H1 (cell line): Measurements from ENCODE around the gene LIMS1. TPM values are rescaled to one million over a fixed set of nuclear protein-coding genes. Genes with fewer than 3 reads are reported as not detected.

Experiments
- CTCF ChIA-PET: fragments of 300-600 bp; sonication (Branson Sonifier 250); formaldehyde crosslinking; loops from one replicate; lab custom pipeline; 2021; ENCODE audit not compliant: partially characterized antibody; lab: Charles Lee
- POLR2A ChIA-PET: fragments of 300-600 bp; sonication (Branson Sonifier 250); formaldehyde crosslinking; loops from one replicate; lab custom pipeline; 2021; ENCODE audit warnings: inconsistent platforms; ENCODE audit not compliant: partially characterized antibody; lab: Charles Lee
- DNase-seq, 2 experiments: peaks; one replicate each; pipeline versions ENCODE4 v3.0.0 to v3.0.0-alpha.2; 2010 to 2022; ENCODE audit warnings: low spot score in 2 of 2, low read depth in 1 of 2, mixed read lengths in 1 of 2
- FAIRE-seq: peaks from 2 replicates; lab custom pipeline; 2011; peaks lifted over from hg19 to GRCh38; lab: Jason Lieb, UNC
- H2AFZ ChIP-seq: 2 replicates; pipeline ENCODE4 v1.8.1; 2012; ENCODE audit warnings: low read length, inconsistent platforms
- H2AK5ac ChIP-seq: 2 replicates; pipeline ENCODE4 v1.6.1; 2013; ENCODE audit warnings: low read depth, low read length
- H2BK120ac ChIP-seq: replicated peaks from 2 replicates; pipeline ENCODE3; 2013; ENCODE audit warnings: low read depth, low read length, inconsistent platforms
- H2BK12ac ChIP-seq: 2 replicates; pipeline ENCODE4 v1.6.1; 2013; ENCODE audit warnings: low read depth, low read length
- H2BK15ac ChIP-seq: 2 replicates; pipeline ENCODE4 v1.6.1; 2013; ENCODE audit warnings: low read length
- H2BK20ac ChIP-seq: 2 replicates; pipeline ENCODE4 v1.6.1; 2013; ENCODE audit warnings: low read length
- H2BK5ac ChIP-seq: 2 replicates; pipeline ENCODE4 v1.6.1; 2013; ENCODE audit warnings: low read depth, low read length
- H3K14ac ChIP-seq: 2 replicates; pipeline ENCODE4 v1.6.1; 2013; ENCODE audit warnings: inconsistent platforms; ENCODE audit not compliant: insufficient read length
- H3K18ac ChIP-seq: 2 replicates; pipeline ENCODE4 v1.6.1; 2013; ENCODE audit warnings: low read length; ENCODE audit errors: extremely low read depth
- H3K23ac ChIP-seq: 2 replicates; pipeline ENCODE4 v1.6.1; 2013; ENCODE audit warnings: inconsistent platforms; ENCODE audit not compliant: insufficient read length
- H3K23me2 ChIP-seq: 2 replicates; pipeline ENCODE4 v1.6.1; 2013; ENCODE audit warnings: low read depth, low read length
- H3K27ac ChIP-seq: 2 replicates; pipeline ENCODE4 v1.6.1; 2011; ENCODE audit warnings: low read depth, low read length, inconsistent platforms
- H3K27me3 ChIP-seq, 4 experiments: replicated peaks in 1 of 4; 1 replicate in 1 of 4; 2 replicates in 3 of 4; pipeline versions ENCODE4 v1.6.1 to v1.8.1; 2011 to 2013; ENCODE audit warnings: low read length in 3 of 4, mild to moderate bottlenecking in 3 of 4, inconsistent platforms in 2 of 4, mixed read lengths in 2 of 4, moderate library complexity in 1 of 4; ENCODE audit not compliant: control insufficient read depth in 3 of 4, insufficient read depth in 3 of 4; ENCODE audit errors: extremely low read depth in 1 of 4
- H3K36me3 ChIP-seq, 4 experiments: 2 replicates each; pipeline versions ENCODE4 v1.6.1 to v1.8.1; 2011 to 2013; ENCODE audit warnings: mild to moderate bottlenecking in 4 of 4, low read length in 3 of 4, moderate library complexity in 2 of 4, control low read depth in 1 of 4, inconsistent platforms in 1 of 4; ENCODE audit not compliant: insufficient read depth in 4 of 4, control insufficient read depth in 2 of 4
- H3K4ac ChIP-seq: replicated peaks from 2 replicates; pipeline ENCODE3; 2013; ENCODE audit warnings: low read length, low read depth, mixed read lengths, inconsistent platforms; ENCODE audit not compliant: insufficient read length
- H3K4me1 ChIP-seq, 4 experiments: replicated peaks in 1 of 4; 1 replicate in 1 of 4; 2 replicates in 3 of 4; pipeline versions ENCODE4 v1.6.1 to v1.8.1; 2011 to 2013; ENCODE audit warnings: low read length in 3 of 4, inconsistent platforms in 2 of 4, mixed read lengths in 1 of 4; ENCODE audit not compliant: insufficient read depth in 4 of 4, control insufficient read depth in 3 of 4
- H3K4me2 ChIP-seq, 2 experiments: 2 replicates each; pipeline versions ENCODE4 v1.6.1 to v1.8.1; 2011 to 2013; ENCODE audit warnings: low read depth in 2 of 2, low read length in 2 of 2, control low read depth in 1 of 2, inconsistent platforms in 1 of 2, mild to moderate bottlenecking in 1 of 2; ENCODE audit not compliant: insufficient read depth in 1 of 2
- H3K4me3 ChIP-seq, 4 experiments: fragments of 200-600, 300-600 bp in 1 of 4; sonication (generic), shearing (Covaris generic), sonication (Bioruptor Twin) in 1 of 4; 2 replicates each; pipeline versions ENCODE4 v1.5.1 to v1.8.1; 2011 to 2016; ENCODE audit warnings: low read length in 4 of 4, low read depth in 3 of 4, control low read depth in 2 of 4, inconsistent platforms in 2 of 4, mild to moderate bottlenecking in 2 of 4, mixed read lengths in 1 of 4, moderate library complexity in 1 of 4; ENCODE audit not compliant: insufficient read depth in 2 of 4; ENCODE audit errors: extremely low read depth in 1 of 4
- H3K56ac ChIP-seq: replicated peaks from 2 replicates; pipeline ENCODE3; 2013; ENCODE audit warnings: low read depth, mild to moderate bottlenecking, mixed read lengths, low read length, inconsistent platforms; ENCODE audit not compliant: insufficient read length
- H3K79me1 ChIP-seq: 2 replicates; pipeline ENCODE4 v1.6.1; 2013; ENCODE audit warnings: low read depth, low read length, control low read depth
- H3K79me2 ChIP-seq, 2 experiments: 2 replicates each; pipeline versions ENCODE4 v1.6.1 to v1.8.1; 2012 to 2013; ENCODE audit warnings: low read length in 2 of 2, mild to moderate bottlenecking in 2 of 2, inconsistent platforms in 1 of 2; ENCODE audit not compliant: insufficient read depth in 2 of 2, control insufficient read depth in 1 of 2
- H3K9ac ChIP-seq, 4 experiments: replicated peaks in 1 of 4; 1 replicate in 1 of 4; 2 replicates in 3 of 4; pipeline versions ENCODE4 v1.6.1 to v1.8.1; 2011 to 2013; ENCODE audit warnings: low read depth in 3 of 4, low read length in 3 of 4, control low read depth in 2 of 4, mild to moderate bottlenecking in 2 of 4, moderate library complexity in 2 of 4, inconsistent platforms in 1 of 4; ENCODE audit errors: extremely low read depth in 1 of 4
- H3K9me3 ChIP-seq, 2 experiments: 2 replicates each; pipeline versions ENCODE4 v1.6.1 to v1.8.1; 2012 to 2013; ENCODE audit warnings: mild to moderate bottlenecking in 2 of 2, moderate library complexity in 2 of 2, control low read depth in 1 of 2, inconsistent platforms in 1 of 2, low read depth in 1 of 2, low read length in 1 of 2, mixed read lengths in 1 of 2; ENCODE audit not compliant: insufficient read depth in 2 of 2
- H4K20me1 ChIP-seq, 2 experiments: replicated peaks in 1 of 2; 2 replicates each; pipeline versions ENCODE3 to v1.8.1; 2011 to 2013; ENCODE audit warnings: inconsistent platforms in 2 of 2, low read length in 2 of 2, mild to moderate bottlenecking in 1 of 2; ENCODE audit not compliant: insufficient read depth in 2 of 2, control insufficient read depth in 1 of 2
- H4K5ac ChIP-seq: 2 replicates; pipeline ENCODE4 v1.6.1; 2013; ENCODE audit warnings: low read length, low read depth, mixed read lengths, inconsistent platforms; ENCODE audit not compliant: insufficient read length
- H4K8ac ChIP-seq: 2 replicates; pipeline ENCODE4 v1.8.0; 2013; ENCODE audit warnings: mild to moderate bottlenecking, moderate library complexity, low read length, inconsistent platforms; ENCODE audit not compliant: insufficient read depth; ENCODE audit errors: extremely low read depth
- H4K91ac ChIP-seq: replicated peaks from 2 replicates; pipeline ENCODE3; 2013; ENCODE audit warnings: low read length, mixed read lengths, inconsistent platforms; ENCODE audit not compliant: insufficient read length
- KDM1A ChIP-seq: fragments of 200-600, 300-600 bp; sonication (generic); IDR thresholded peaks from 2 replicates; pipeline ENCODE4 v1.7.1; 2016; ENCODE audit warnings: mild to moderate bottlenecking, low read length, borderline replicate concordance
- KDM5A ChIP-seq: fragments of 200-600 bp; IDR thresholded peaks from 2 replicates; pipeline ENCODE4 v1.7.1; 2012; ENCODE audit warnings: mild to moderate bottlenecking, low read length, inconsistent platforms, mixed read lengths
- RNF2 ChIP-seq: fragments of 200-900, 300-1000 bp; sonication (generic); IDR thresholded peaks from 2 replicates; pipeline ENCODE4 v1.7.1; 2016; ENCODE audit warnings: borderline replicate concordance, low read depth, mild to moderate bottlenecking, antibody characterized with exemption, low read length; ENCODE audit not compliant: poor library complexity, severe bottlenecking; ENCODE audit errors: missing control alignments
- USF2 ChIP-seq: IDR thresholded peaks from 2 replicates; pipeline ENCODE4 v1.6.1; 2011; ENCODE audit warnings: low read length, improper control_type of control experiment
- WGBS, 2 experiments: shearing (Covaris generic) in 1 of 2; methylation state at CpG; one replicate each; pipeline versions ENCODE4 v1.1.6 to v1.1.7; 2013 to 2015; ENCODE audit warnings: low lambda C conversion rate in 2 of 2, mixed read lengths in 2 of 2, inconsistent platforms in 1 of 2, low coverage in 1 of 2, missing lambda C conversion rate in 1 of 2; ENCODE audit not compliant: insufficient replicate concordance in 2 of 2, insufficient coverage in 1 of 2, insufficient read length in 1 of 2; ENCODE audit errors: extremely low coverage in 1 of 2, missing lambda C conversion rate in 1 of 2; 5-methylcytosine and 5-hydroxymethylcytosine counted together
- polyA plus RNA-seq, 7 experiments: library from polyadenylated mRNA; depleted of rRNA in 3 of 7; stranded (reverse) in 5 of 7; unstranded in 2 of 7; fragments of >200 nt in 5 of 7; fragments of 200-250 nt in 2 of 7; gene quantifications; 1 replicate in 5 of 7; 2 replicates in 1 of 7; 4 replicates in 1 of 7; pipeline versions ENCODE4 v1.2.1 to v1.2.3, GENCODE V29; 2011 to 2013; ENCODE audit warnings: missing spikeins in 2 of 7, mixed read lengths in 2 of 7
- total RNA-seq: library from RNA; stranded (reverse); fragmentation: NEBNext Ultra II Directional; extraction: Animal tissue kit (Norgen Biotek cat#: 25700); gene quantifications from 2 replicates; pipeline ENCODE4 v1.2.1, GENCODE V29; 2021

LIMS1 gene
- total and polyA plus RNA-seq, 2 of the 8 experiments (the other 6 are each of a cell fraction or from before 2014, with no cell fraction given), result 24.1 to 36.7 TPM

- H3K23me2 ChIP-seq, result no peaks in the 10 kb centered on the region
- no peak overlapping the region for H4K5ac ChIP-seq
- peaks cover 3% of the 10 kb centered on the region for H3K79me1 ChIP-seq
- H3K4me1 ChIP-seq, result peaks cover 0 to 9% (median under 1%) of the 10 kb centered on the region in 4 experiments; a peak in 1 of 7 replicates
- no peak overlapping the region for H3K56ac ChIP-seq
- ChIA-PET POLR2A (no interaction called here), CTCF (interaction anchor here (0.7 to 5.0 kb wide), 4 partner anchors 8 to 32 kb away, joined by 3 to 108 read pairs (median 8); no protein-coding TSS in a partner anchor)
- no peak overlapping the region for H3K27ac ChIP-seq
- DNase-seq, result no peak
- 68% methylated on average over 4 of the region's 4 CpGs; no CpG with 5 or more reads in 1 of the 2 experiments for WGBS, 2 experiments
- no peak overlapping the region for H3K9ac ChIP-seq
- no peak overlapping the region for H3K18ac ChIP-seq
- H2AK5ac ChIP-seq, result no peak overlapping the region
- TF ChIP-seq RNF2, result no peak
- no peak for TF ChIP-seq KDM5A
- no peak for TF ChIP-seq KDM1A
- no peak for TF ChIP-seq USF2
- H2BK20ac ChIP-seq, result no peak overlapping the region
- H2BK15ac ChIP-seq, result no peak overlapping the region
- no peaks in the 10 kb centered on the region for H3K27me3 ChIP-seq
- no peak overlapping the region for H4K8ac ChIP-seq
- no peak overlapping the region for H2AFZ ChIP-seq
- no peaks in the 10 kb centered on the region for H3K36me3 ChIP-seq
- no peak overlapping the region for H2BK120ac ChIP-seq
- peaks cover 0 to 14% of the 10 kb centered on the region in 2 experiments; a peak in 2 of 4 replicates for H3K79me2 ChIP-seq
- H4K20me1 ChIP-seq, result peaks cover 0 to 2% of the 10 kb centered on the region in 2 experiments
- no peak overlapping the region for H3K14ac ChIP-seq
- H2BK5ac ChIP-seq, result no peak overlapping the region
- H3K4me2 ChIP-seq, result no peak overlapping the region
- H3K23ac ChIP-seq, result no peak overlapping the region
- no peak overlapping the region for H4K91ac ChIP-seq
- FAIRE-seq, result no peak
- H3K4ac ChIP-seq, result no peak overlapping the region
- no peak overlapping the region for H3K4me3 ChIP-seq
- H3K9me3 ChIP-seq, result no peaks in the 10 kb centered on the region
- no peak overlapping the region for H2BK12ac ChIP-seq
Measured at GRCh38 chr2:108604196-108604595, 69.9 kb downstream of the LIMS1 start.
